GM18861 (cell line): ENCODE measurements around the gene PCDH19.

Source experiments
- ATAC-seq: cut with Tn5 transposase; IDR thresholded peaks from one replicate; pipeline ENCODE4 v1.9.1; 2021; ENCODE audit not compliant: unreplicated experiment

Gene PCDH19

GRCh38 chrX:100315566-100315965 is 94.5 kb downstream of the PCDH19 start:
- no peak for ATAC-seq

- ATAC-seq = no peak
Observed at GRCh38 chrX:100299559-100299958, 110.5 kb downstream of the PCDH19 start.

- no peak for ATAC-seq
Observed at GRCh38 chrX:100297728-100298127, 112.3 kb downstream of the PCDH19 start.

GRCh38 chrX:100296183-100296753 is 113.8 kb downstream of the PCDH19 start:
- ATAC-seq = no peak

GRCh38 chrX:100294965-100295364 is 115.1 kb downstream of the PCDH19 start:
- ATAC-seq = no peak

- no peak for ATAC-seq
Observed at GRCh38 chrX:100289066-100289558, 121.0 kb downstream of the PCDH19 start.

- ATAC-seq = no peak
Observed at GRCh38 chrX:100277231-100277630, 132.8 kb downstream of the PCDH19 start.

GRCh38 chrX:100274916-100275315 is 135.2 kb downstream of the PCDH19 start:
- no peak for ATAC-seq

- no peak for ATAC-seq
Observed at GRCh38 chrX:100265179-100265578, 144.9 kb downstream of the PCDH19 start.

- ATAC-seq = peak; percentile 90
Observed at GRCh38 chrX:100264200-100264599, 145.9 kb downstream of the PCDH19 start.

- ATAC-seq = no peak
Observed at GRCh38 chrX:100263650-100264049, 146.4 kb downstream of the PCDH19 start.

- ATAC-seq = no peak
Observed at GRCh38 chrX:100248885-100249493, 161.1 kb downstream of the PCDH19 start.

GRCh38 chrX:100247826-100248225 is 162.2 kb downstream of the PCDH19 start:
- ATAC-seq = no peak

GRCh38 chrX:100244681-100245080 is 165.4 kb downstream of the PCDH19 start:
- no peak for ATAC-seq
